IgD-negative memory B cell (primary cell): ENCODE measurements around the gene RGS14. TPM values are rescaled to one million over a fixed set of nuclear protein-coding genes. Genes with fewer than 3 reads are reported as not detected.
A peak's percentile ranks its signal among the peaks of the same experiment; 100 is the strongest.
"Not testable (repeated sequence)": the region's sequence is repeated elsewhere in the genome, so short reads cannot be mapped to it uniquely, and the experiment has no call there.

ENCODE experiments used
- H3K27ac Mint-ChIP-seq, 3 donors: one replicate each; pipeline ENCODE4 v1.8.0; 2020 to 2022; ENCODE audit warnings: mild to moderate bottlenecking in 3 of 3, mixed read lengths in 3 of 3, moderate library complexity in 1 of 3
- H3K27me3 Mint-ChIP-seq: one replicate; pipeline ENCODE4 v1.8.0; 2021; ENCODE audit warnings: mixed read lengths
- H3K36me3 Mint-ChIP-seq: one replicate; pipeline ENCODE4 v1.8.0; 2020; ENCODE audit warnings: mild to moderate bottlenecking, mixed read lengths
- H3K4me1 Mint-ChIP-seq, 3 donors: one replicate each; pipeline ENCODE4 v1.8.0; 2020 to 2022; ENCODE audit warnings: mixed read lengths in 3 of 3, mild to moderate bottlenecking in 1 of 3
- H3K4me3 Mint-ChIP-seq, 4 donors: one replicate each; pipeline ENCODE4 v1.8.0; 2020 to 2022; ENCODE audit warnings: mild to moderate bottlenecking in 4 of 4, mixed read lengths in 4 of 4, moderate library complexity in 3 of 4
- H3K9me3 Mint-ChIP-seq, 3 donors: one replicate each; pipeline ENCODE4 v1.8.0; 2020 to 2021; ENCODE audit warnings: mixed read lengths in 3 of 3, mild to moderate bottlenecking in 1 of 3
- polyA plus RNA-seq: library from polyadenylated mRNA; unstranded; fragments of 300-500 nt; fragmentation: Illumina TruSeq; gene quantifications from one replicate; pipeline ENCODE4 v1.2.3, GENCODE V29; 2021

The RGS14 gene
- polyA plus RNA-seq, 1 donor from 2014 or later, result 49.5 TPM

GRCh38 chr5:177350776-177351391, 6.8 kb upstream of the RGS14 start:
- Mint-ChIP-seq H3K36me3 (peaks cover 2% of the 10 kb centered on the region), H3K4me3 (peak overlapping the region; percentile 97 to 99 (median 98)), H3K9me3 (no peaks in the 10 kb centered on the region), H3K27me3 (no peaks in the 10 kb centered on the region), H3K27ac (peak overlapping the region; percentile 99 to 100 (median 99)), H3K4me1 (peaks cover 32 to 45% (median 36%) of the 10 kb centered on the region in 3 donors)

- Mint-ChIP-seq H3K4me1 (peaks cover 32 to 46% (median 37%) of the 10 kb centered on the region in 3 donors), H3K27me3 (no peaks in the 10 kb centered on the region), H3K27ac (peak within 1 kb of the TSS; percentile 99 to 100 (median 99)), H3K4me3 (peak within 1 kb of the TSS; percentile 97 to 99 (median 98)), H3K9me3 (no peaks in the 10 kb centered on the region), H3K36me3 (peaks cover 2% of the 10 kb centered on the region)
Observed at GRCh38 chr5:177351392-177352329, 6.1 kb upstream of the RGS14 start, which contains the start of gene LMAN2. LMAN2 (minus strand) TSS chr5:177351668; CDS start chr5:177351647, 21 bp downstream.

GRCh38 chr5:177353093-177353492, 4.6 kb upstream of the RGS14 start:
- H3K36me3 Mint-ChIP-seq, result peaks cover 2% of the 10 kb centered on the region
- H3K4me3 Mint-ChIP-seq, result peak overlapping the region in 2 of 4 donors; percentile 49 to 50
- H3K9me3 Mint-ChIP-seq, result no peaks in the 10 kb centered on the region
- peaks cover 3% of the 10 kb centered on the region for H3K27me3 Mint-ChIP-seq
- peaks cover 37 to 47% (median 45%) of the 10 kb centered on the region in 3 donors for H3K4me1 Mint-ChIP-seq
- H3K27ac Mint-ChIP-seq, result peak overlapping the region in 2 of 3 donors; percentile 8 to 62

- no peaks in the 10 kb centered on the region for H3K9me3 Mint-ChIP-seq
- peaks cover 4% of the 10 kb centered on the region for H3K36me3 Mint-ChIP-seq
- peaks cover 3% of the 10 kb centered on the region for H3K27me3 Mint-ChIP-seq
- H3K27ac Mint-ChIP-seq, result peak overlapping the region in 1 of 3 donors; percentile 70
- peak overlapping the region in 1 of 4 donors; percentile 12 for H3K4me3 Mint-ChIP-seq
- peaks cover 32 to 49% (median 48%) of the 10 kb centered on the region in 3 donors for H3K4me1 Mint-ChIP-seq
Observed at GRCh38 chr5:177354256-177354655, 3.5 kb upstream of the RGS14 start.

- H3K4me3 Mint-ChIP-seq, result peak overlapping the region in 1 of 4 donors; percentile 12
- H3K36me3 Mint-ChIP-seq, result peaks cover 4% of the 10 kb centered on the region
- H3K9me3 Mint-ChIP-seq, result no peaks in the 10 kb centered on the region
- H3K27ac Mint-ChIP-seq, result peak overlapping the region in 1 of 3 donors; percentile 70
- peaks cover 28 to 50% (median 48%) of the 10 kb centered on the region in 3 donors for H3K4me1 Mint-ChIP-seq
- peaks cover 3% of the 10 kb centered on the region for H3K27me3 Mint-ChIP-seq
Observed at GRCh38 chr5:177354711-177355110, 3.0 kb upstream of the RGS14 start.

- Mint-ChIP-seq H3K27ac (peak overlapping the region; percentile 31 to 73 (median 70)), H3K9me3 (no peaks in the 10 kb centered on the region), H3K27me3 (peaks cover 3% of the 10 kb centered on the region), H3K4me3 (peak overlapping the region in 2 of 4 donors; percentile 34 to 41), H3K36me3 (peaks cover 4% of the 10 kb centered on the region), H3K4me1 (peaks cover 28 to 50% (median 48%) of the 10 kb centered on the region in 3 donors)
Observed at GRCh38 chr5:177355162-177355867, 2.4 kb upstream of the RGS14 start.

- H3K36me3 Mint-ChIP-seq, result peaks cover 4% of the 10 kb centered on the region
- peak overlapping the region in 3 of 4 donors; percentile 34 to 41 (median 41) for H3K4me3 Mint-ChIP-seq
- peaks cover 3% of the 10 kb centered on the region for H3K27me3 Mint-ChIP-seq
- no peaks in the 10 kb centered on the region for H3K9me3 Mint-ChIP-seq
- H3K27ac Mint-ChIP-seq, result peak overlapping the region; percentile 12 to 99 (median 31)
- peaks cover 24 to 47% (median 43%) of the 10 kb centered on the region in 3 donors for H3K4me1 Mint-ChIP-seq
Observed at GRCh38 chr5:177355868-177356168, 1.9 kb upstream of the RGS14 start.

GRCh38 chr5:177356746-177357145, 978 bp upstream of the RGS14 start:
- Mint-ChIP-seq H3K36me3 (peaks cover 4% of the 10 kb centered on the region), H3K27ac (peak overlapping the region; percentile 80 to 99 (median 99))

GRCh38 chr5:177357146-177357458, 622 bp upstream of the RGS14 start:
- Mint-ChIP-seq H3K36me3 (peaks cover 4% of the 10 kb centered on the region), H3K9me3 (no peaks in the 10 kb centered on the region), H3K27me3 (peaks cover 3% of the 10 kb centered on the region), H3K4me1 (peaks cover 22 to 53% (median 47%) of the 10 kb centered on the region in 3 donors), H3K27ac (peak overlapping the region; percentile 80 to 99 (median 99)), H3K4me3 (peak overlapping the region; percentile 69 to 92 (median 90))

More at GRCh38 chr5:177356746-177357145, 978 bp upstream of the RGS14 start:
- H3K4me3 Mint-ChIP-seq, result peak overlapping the region in 3 of 4 donors; percentile 69 to 92 (median 91)
- peaks cover 22 to 51% (median 45%) of the 10 kb centered on the region in 3 donors for H3K4me1 Mint-ChIP-seq
- no peaks in the 10 kb centered on the region for H3K9me3 Mint-ChIP-seq
- peaks cover 3% of the 10 kb centered on the region for H3K27me3 Mint-ChIP-seq

- no peaks in the 10 kb centered on the region for H3K9me3 Mint-ChIP-seq
- peaks cover 4% of the 10 kb centered on the region for H3K36me3 Mint-ChIP-seq
- H3K27ac Mint-ChIP-seq, result peak overlapping the region; percentile 80 to 99 (median 88)
- peaks cover 3% of the 10 kb centered on the region for H3K27me3 Mint-ChIP-seq
- peaks cover 25 to 57% (median 49%) of the 10 kb centered on the region in 3 donors for H3K4me1 Mint-ChIP-seq
- peak overlapping the region; percentile 69 to 92 (median 90) for H3K4me3 Mint-ChIP-seq
Observed at GRCh38 chr5:177358370-177358819, 671 bp downstream of the RGS14 start.

- peaks cover 21 to 55% (median 52%) of the 10 kb centered on the region in 3 donors for H3K4me1 Mint-ChIP-seq
- H3K36me3 Mint-ChIP-seq, result peaks cover 2% of the 10 kb centered on the region
- H3K4me3 Mint-ChIP-seq, result peak overlapping the region; percentile 69 to 92 (median 90)
- H3K27me3 Mint-ChIP-seq, result peaks cover 3% of the 10 kb centered on the region
- no peaks in the 10 kb centered on the region for H3K9me3 Mint-ChIP-seq
- H3K27ac Mint-ChIP-seq, result peak overlapping the region; percentile 63 to 99 (median 80)
Observed at GRCh38 chr5:177359451-177359851, 1.7 kb downstream of the RGS14 start.

- peaks cover 3% of the 10 kb centered on the region for H3K27me3 Mint-ChIP-seq
- H3K4me1 Mint-ChIP-seq, result peaks cover 20 to 53% (median 53%) of the 10 kb centered on the region in 3 donors
- H3K9me3 Mint-ChIP-seq, result no peaks in the 10 kb centered on the region
- peaks cover 2% of the 10 kb centered on the region for H3K36me3 Mint-ChIP-seq
- H3K4me3 Mint-ChIP-seq, result peak overlapping the region; percentile 69 to 92 (median 82)
- H3K27ac Mint-ChIP-seq, result peak overlapping the region; percentile 27 to 80 (median 63)
Observed at GRCh38 chr5:177359860-177360259, 2.1 kb downstream of the RGS14 start.

GRCh38 chr5:177360740-177361139, 3.0 kb downstream of the RGS14 start:
- Mint-ChIP-seq H3K4me3 (peak overlapping the region in 3 of 4 donors; percentile 43 to 76 (median 63)), H3K4me1 (peaks cover 20 to 54% (median 53%) of the 10 kb centered on the region in 3 donors)
- H3K27ac Mint-ChIP-seq, H3K36me3 Mint-ChIP-seq, H3K27me3 Mint-ChIP-seq, H3K9me3 Mint-ChIP-seq: not testable (repeated sequence)
